Measurements from ENCODE around the gene RHOA. TPM values are rescaled to one million over a fixed set of nuclear protein-coding genes. Genes with fewer than 3 reads are reported as not detected.
"Not testable (repeated sequence)": the region's sequence is repeated elsewhere in the genome, so short reads cannot be mapped to it uniquely, and the experiment has no call there.

Gene RHOA
- total RNA-seq, 2 donors from 2014 or later = 216 to 252 TPM

DNA sequence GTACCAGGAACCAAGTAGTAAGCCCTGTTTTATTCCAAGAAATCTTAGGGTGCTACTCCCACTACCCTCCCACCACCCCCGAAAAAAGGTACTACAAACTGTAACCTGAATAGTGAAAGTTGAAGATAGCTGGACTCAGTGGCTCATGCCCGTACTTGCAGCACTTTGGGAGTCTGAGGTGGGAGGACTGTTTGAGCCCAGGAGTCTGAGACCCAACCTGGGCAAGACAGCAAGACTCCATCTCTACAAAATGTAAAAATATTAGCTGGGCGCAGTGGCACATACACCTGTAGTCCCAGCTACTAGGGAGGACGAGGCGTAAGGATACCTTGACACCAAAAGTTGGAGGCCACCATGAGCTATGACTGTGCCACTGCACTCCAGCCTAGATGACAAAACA is 7.9 kb downstream of the RHOA start:
- TF ChIP-seq, protein P1, sequence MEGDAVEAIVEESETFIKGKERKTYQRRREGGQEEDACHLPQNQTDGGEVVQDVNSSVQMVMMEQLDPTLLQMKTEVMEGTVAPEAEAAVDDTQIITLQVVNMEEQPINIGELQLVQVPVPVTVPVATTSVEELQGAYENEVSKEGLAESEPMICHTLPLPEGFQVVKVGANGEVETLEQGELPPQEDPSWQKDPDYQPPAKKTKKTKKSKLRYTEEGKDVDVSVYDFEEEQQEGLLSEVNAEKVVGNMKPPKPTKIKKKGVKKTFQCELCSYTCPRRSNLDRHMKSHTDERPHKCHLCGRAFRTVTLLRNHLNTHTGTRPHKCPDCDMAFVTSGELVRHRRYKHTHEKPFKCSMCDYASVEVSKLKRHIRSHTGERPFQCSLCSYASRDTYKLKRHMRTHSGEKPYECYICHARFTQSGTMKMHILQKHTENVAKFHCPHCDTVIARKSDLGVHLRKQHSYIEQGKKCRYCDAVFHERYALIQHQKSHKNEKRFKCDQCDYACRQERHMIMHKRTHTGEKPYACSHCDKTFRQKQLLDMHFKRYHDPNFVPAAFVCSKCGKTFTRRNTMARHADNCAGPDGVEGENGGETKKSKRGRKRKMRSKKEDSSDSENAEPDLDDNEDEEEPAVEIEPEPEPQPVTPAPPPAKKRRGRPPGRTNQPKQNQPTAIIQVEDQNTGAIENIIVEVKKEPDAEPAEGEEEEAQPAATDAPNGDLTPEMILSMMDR (IDR thresholded peaks at IDR 0.05) = no peak
- TF ChIP-seq POLR2A (IDR thresholded peaks at IDR 0.05) = no peak
- no peaks in the 10 kb centered on the region for H3K36me3 ChIP-seq (replicated peaks in 1 of 2; ENCODE audit: insufficient read depth in 1 of 2, low read depth in 2 of 2)
- DNase-seq = no peak
- peaks cover 32% of the 10 kb centered on the region for H3K4me1 ChIP-seq
- ATAC-seq = no peak
- WGBS, 2 donors = 62 to 93% methylated on average over 2 to 5 of the region's 5 CpGs
- intact Hi-C loops (cut with DNase I) = no loop called here
- H3K27ac ChIP-seq = no peak overlapping the region
- H3K27me3 ChIP-seq = no peaks in the 10 kb centered on the region
- no peak overlapping the region for H3K4me3 ChIP-seq
- no peaks in the 10 kb centered on the region for H3K9me3 ChIP-seq

DNA sequence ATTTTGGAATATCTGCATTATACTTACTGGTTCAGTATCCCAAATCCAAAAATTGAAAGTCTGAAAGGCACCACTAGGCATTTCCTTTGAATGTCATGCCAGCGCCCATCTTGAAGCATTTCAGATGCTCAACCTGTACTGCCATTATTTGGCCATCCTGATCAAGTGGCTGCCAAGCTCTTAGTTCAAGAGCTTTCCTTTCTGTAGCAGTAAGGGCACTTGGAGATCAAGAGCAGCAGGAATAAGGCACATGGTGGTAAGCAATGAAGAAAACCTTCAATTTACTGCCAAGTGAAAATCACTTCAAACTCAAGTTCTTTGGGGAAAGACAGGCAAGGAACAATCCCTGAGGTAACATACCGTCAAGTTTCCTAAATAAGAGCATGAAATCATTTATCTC is 10.0 kb downstream of the RHOA start:
- Histone ChIP-seq H3K4me3 (no peak overlapping the region), H3K36me3 (replicated peaks in 1 of 2; ENCODE audit: insufficient read depth in 1 of 2, low read depth in 2 of 2) (no peaks in the 10 kb centered on the region), H3K4me1 (peaks cover 25% of the 10 kb centered on the region), H3K27ac (no peak overlapping the region), H3K27me3 (no peaks in the 10 kb centered on the region), H3K9me3 (no peaks in the 10 kb centered on the region)
- ATAC-seq = no peak
- intact Hi-C loops (cut with DNase I) = no loop called here
- no peak for TF ChIP-seq POLR2A (IDR thresholded peaks at IDR 0.05)
- TF ChIP-seq, protein P1 (IDR thresholded peaks at IDR 0.05) = no peak
- no peak for DNase-seq
- 55 to 64% methylated on average over 2 of the region's 2 CpGs for WGBS, 2 donors

DNA sequence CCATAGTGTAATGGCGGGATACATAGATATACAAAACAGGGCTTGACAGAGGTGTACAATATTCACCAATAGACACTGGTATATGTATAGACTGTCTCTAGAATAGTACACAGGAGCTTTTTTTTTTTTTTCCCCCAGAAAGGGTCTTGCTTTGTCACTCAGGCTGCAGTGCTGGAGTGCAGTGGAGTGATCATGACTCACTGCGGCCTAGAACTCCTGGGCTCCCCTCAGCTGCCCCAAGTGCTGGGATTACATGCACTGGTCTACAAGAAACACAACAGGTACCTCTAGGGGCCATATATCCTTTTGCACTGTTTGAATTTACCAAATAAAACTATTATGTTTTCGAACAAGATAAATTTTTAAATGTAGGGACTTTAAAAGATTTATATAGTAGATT is 12.3 kb downstream of the RHOA start:
- Histone ChIP-seq H3K27ac (no peak overlapping the region), H3K9me3 (no peaks in the 10 kb centered on the region), H3K4me3 (no peak overlapping the region), H3K36me3 (replicated peaks in 1 of 2; ENCODE audit: insufficient read depth in 1 of 2, low read depth in 2 of 2) (peaks cover 0 to 3% of the 10 kb centered on the region in 2 donors), H3K4me1 (peaks cover 10% of the 10 kb centered on the region), H3K27me3 (no peaks in the 10 kb centered on the region)
- TF ChIP-seq, protein P1 (IDR thresholded peaks at IDR 0.05) = no peak
- no peak for TF ChIP-seq POLR2A (IDR thresholded peaks at IDR 0.05)
- 93 to 98% methylated on average over 3 of the region's 3 CpGs for WGBS, 2 donors
- intact Hi-C loops (cut with DNase I) = no loop called here
- ATAC-seq (no peak), DNase-seq (no peak)

DNA sequence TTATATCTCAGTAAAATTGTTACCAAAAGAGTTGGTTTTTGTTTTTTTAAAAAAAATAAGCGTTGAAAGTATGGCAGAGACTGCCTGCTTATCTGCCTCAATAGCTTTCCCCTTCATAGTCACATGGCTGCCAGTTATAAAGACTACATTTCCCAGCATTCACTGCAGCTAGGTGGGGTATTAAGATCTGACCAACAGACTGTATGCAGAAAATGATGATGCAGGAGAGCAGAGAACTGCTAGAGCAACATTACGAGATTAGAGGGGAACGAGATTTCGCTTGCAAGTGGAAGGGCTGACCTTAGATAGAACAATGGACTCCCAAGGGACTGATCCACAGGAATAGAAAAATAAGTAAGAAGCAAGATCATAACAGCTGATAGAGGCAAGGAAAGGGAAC is 14.3 kb downstream of the RHOA start:
- ATAC-seq (peak; percentile 18), DNase-seq (no peak)
- H3K27ac ChIP-seq = no peak overlapping the region
- peaks cover 10% of the 10 kb centered on the region for H3K4me1 ChIP-seq
- peaks cover 0 to 3% of the 10 kb centered on the region in 2 donors for H3K36me3 ChIP-seq (replicated peaks in 1 of 2; ENCODE audit: insufficient read depth in 1 of 2, low read depth in 2 of 2)
- WGBS, 2 donors = 61 to 76% methylated on average over 4 of the region's 4 CpGs
- no peak for TF ChIP-seq POLR2A (IDR thresholded peaks at IDR 0.05)
- TF ChIP-seq, protein P1 (IDR thresholded peaks at IDR 0.05) = no peak
- no peaks in the 10 kb centered on the region for H3K27me3 ChIP-seq
- intact Hi-C loops (cut with DNase I) = no loop called here
- no peak overlapping the region for H3K4me3 ChIP-seq
- H3K9me3 ChIP-seq = no peaks in the 10 kb centered on the region

DNA sequence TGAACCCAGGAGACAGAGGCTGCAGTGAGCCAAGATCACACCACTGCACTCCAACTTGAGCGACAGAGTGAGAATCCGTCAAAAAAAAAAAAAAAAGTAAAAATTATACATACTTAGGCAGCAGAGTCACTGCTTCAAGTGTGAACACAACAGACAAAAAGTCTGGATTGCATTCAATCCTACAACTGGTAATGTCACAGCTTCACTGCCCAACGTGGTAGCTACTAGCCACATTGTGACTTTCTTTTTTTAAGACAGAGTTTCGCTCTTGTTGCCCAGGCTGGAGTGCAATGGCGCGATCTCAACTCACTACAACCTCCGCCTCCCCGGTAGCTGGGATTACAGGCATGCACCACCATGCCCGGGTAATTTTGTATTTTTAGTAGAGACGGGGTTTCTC is 20.5 kb downstream of the RHOA start:
- H3K27ac ChIP-seq; DNase-seq; H3K4me1 ChIP-seq; intact Hi-C loops (cut with DNase I); H3K36me3 ChIP-seq (replicated peaks in 1 of 2; ENCODE audit: insufficient read depth in 1 of 2, low read depth in 2 of 2); H3K27me3 ChIP-seq; ATAC-seq; H3K9me3 ChIP-seq; H3K4me3 ChIP-seq: not testable (repeated sequence)
- WGBS, 2 donors = 87 to 91% methylated on average over 10 of the region's 10 CpGs
